Loucy (cell line): ENCODE data around the gene NUP188.

Source experiments
- CTCF ChIP-seq: fragments of 200-600 bp; sonication (generic); conservative IDR thresholded peaks from 2 replicates; pipeline ENCODE4 v1.5.1; 2014; ENCODE audit warnings: mild to moderate bottlenecking, antibody characterized with exemption, low read length
- EZH2phosphoT487 ChIP-seq: fragments of 200-600 bp; IDR thresholded peaks from 2 replicates; pipeline ENCODE4 v1.6.1; 2018; ENCODE audit warnings: antibody characterized with exemption, mild to moderate bottlenecking, moderate library complexity, borderline replicate concordance

GRCh38 chr9:129037767-129038098 is 90.2 kb downstream of the NUP188 start:
- TF ChIP-seq CTCF (no peak), EZH2phosphoT487 (no peak)
